Erythroblast (primary cell): ENCODE measurements around the gene ST7.

Experiments
- GATA1 ChIP-seq: IDR thresholded peaks from 2 replicates; pipeline ENCODE4 v1.6.1; 2011; ENCODE audit warnings: low read depth, mild to moderate bottlenecking, control low read depth, low read length, moderate library complexity
- POLR2A ChIP-seq: IDR thresholded peaks from 2 replicates; pipeline ENCODE4 v1.6.1; 2011; ENCODE audit warnings: mild to moderate bottlenecking, low read length

DNA sequence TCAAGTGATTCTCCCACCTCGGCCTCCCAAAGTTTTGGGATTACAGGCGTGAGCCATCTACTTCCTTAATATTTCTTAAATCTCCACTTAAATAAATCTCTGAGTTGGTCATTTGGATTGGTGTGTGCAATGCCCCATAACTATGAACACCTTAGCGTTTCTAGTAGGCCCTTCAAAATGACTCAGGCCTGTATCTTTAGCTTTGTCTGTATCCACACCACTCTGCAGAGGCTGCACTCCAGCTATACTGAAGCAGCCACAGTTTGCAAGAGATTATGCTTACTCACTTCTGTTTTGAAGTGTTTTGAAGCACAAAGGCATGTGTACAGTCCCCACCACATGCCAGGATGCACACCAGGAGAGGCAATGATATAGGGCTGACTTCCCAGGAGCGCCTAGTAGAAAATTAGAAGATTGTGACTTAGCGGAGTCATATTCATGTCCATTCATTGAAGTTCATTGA is 2.4 kb upstream of the ST7 start:
- TF ChIP-seq POLR2A, result no peak
- no peak for TF ChIP-seq GATA1
